ENCODE measurements around the gene INPP5B.

The INPP5B gene

GRCh38 chr1:37925316-37925715, 21.5 kb downstream of the INPP5B start:
- TF ChIP-seq FOXP2 (optimal IDR thresholded peaks at IDR 0.05; ENCODE audit: borderline replicate concordance, extremely low read depth, extremely low read length, insufficient read depth) (no peak), REST (IDR thresholded peaks at IDR 0.05; ENCODE audit: insufficient read depth in 1 of 2, low read depth in 2 of 2, low read length in 2 of 2) (no peak), SIN3A (IDR thresholded peaks at IDR 0.05; ENCODE audit: borderline replicate concordance, insufficient read depth, low read length) (no peak), TAF1 (IDR thresholded peaks at IDR 0.05; ENCODE audit: borderline replicate concordance, insufficient read depth, low read length) (no peak), POLR2AphosphoS5 (IDR thresholded peaks at IDR 0.05; ENCODE audit: low read depth, low read length) (no peak)

GRCh38 chr1:37923551-37923889, 23.3 kb downstream of the INPP5B start:
- TF ChIP-seq FOXP2 (optimal IDR thresholded peaks at IDR 0.05; ENCODE audit: borderline replicate concordance, extremely low read depth, extremely low read length, insufficient read depth) (no peak), POLR2AphosphoS5 (IDR thresholded peaks at IDR 0.05; ENCODE audit: low read depth, low read length) (no peak), REST (IDR thresholded peaks at IDR 0.05; ENCODE audit: insufficient read depth in 1 of 2, low read depth in 2 of 2, low read length in 2 of 2) (no peak), SIN3A (IDR thresholded peaks at IDR 0.05; ENCODE audit: borderline replicate concordance, insufficient read depth, low read length) (no peak), TAF1 (IDR thresholded peaks at IDR 0.05; ENCODE audit: borderline replicate concordance, insufficient read depth, low read length) (no peak)

- TF ChIP-seq REST (IDR thresholded peaks at IDR 0.05; ENCODE audit: insufficient read depth in 1 of 2, low read depth in 2 of 2, low read length in 2 of 2) (no peak), TAF1 (IDR thresholded peaks at IDR 0.05; ENCODE audit: borderline replicate concordance, insufficient read depth, low read length) (no peak), SIN3A (IDR thresholded peaks at IDR 0.05; ENCODE audit: borderline replicate concordance, insufficient read depth, low read length) (no peak), POLR2AphosphoS5 (IDR thresholded peaks at IDR 0.05; ENCODE audit: low read depth, low read length) (no peak), FOXP2 (optimal IDR thresholded peaks at IDR 0.05; ENCODE audit: borderline replicate concordance, extremely low read depth, extremely low read length, insufficient read depth) (no peak)
Observed at GRCh38 chr1:37922767-37923550, 23.9 kb downstream of the INPP5B start.

- TF ChIP-seq FOXP2 (optimal IDR thresholded peaks at IDR 0.05; ENCODE audit: borderline replicate concordance, extremely low read depth, extremely low read length, insufficient read depth) (no peak), TAF1 (IDR thresholded peaks at IDR 0.05; ENCODE audit: borderline replicate concordance, insufficient read depth, low read length) (no peak), SIN3A (IDR thresholded peaks at IDR 0.05; ENCODE audit: borderline replicate concordance, insufficient read depth, low read length) (no peak), POLR2AphosphoS5 (IDR thresholded peaks at IDR 0.05; ENCODE audit: low read depth, low read length) (no peak), REST (IDR thresholded peaks at IDR 0.05; ENCODE audit: insufficient read depth in 1 of 2, low read depth in 2 of 2, low read length in 2 of 2) (no peak)
Observed at GRCh38 chr1:37919277-37919676, 27.6 kb downstream of the INPP5B start.
